Fibroblast of skin of scalp (primary cell): ENCODE results near the gene ZFP36L2.
"Not testable (repeated sequence)": the region's sequence is repeated elsewhere in the genome, so short reads cannot be mapped to it uniquely, and the experiment has no call there.

ENCODE experiments used
- DNase-seq: peaks from one replicate; pipeline ENCODE4 v3.0.0-alpha.2; 2013

ZFP36L2 gene

DNA sequence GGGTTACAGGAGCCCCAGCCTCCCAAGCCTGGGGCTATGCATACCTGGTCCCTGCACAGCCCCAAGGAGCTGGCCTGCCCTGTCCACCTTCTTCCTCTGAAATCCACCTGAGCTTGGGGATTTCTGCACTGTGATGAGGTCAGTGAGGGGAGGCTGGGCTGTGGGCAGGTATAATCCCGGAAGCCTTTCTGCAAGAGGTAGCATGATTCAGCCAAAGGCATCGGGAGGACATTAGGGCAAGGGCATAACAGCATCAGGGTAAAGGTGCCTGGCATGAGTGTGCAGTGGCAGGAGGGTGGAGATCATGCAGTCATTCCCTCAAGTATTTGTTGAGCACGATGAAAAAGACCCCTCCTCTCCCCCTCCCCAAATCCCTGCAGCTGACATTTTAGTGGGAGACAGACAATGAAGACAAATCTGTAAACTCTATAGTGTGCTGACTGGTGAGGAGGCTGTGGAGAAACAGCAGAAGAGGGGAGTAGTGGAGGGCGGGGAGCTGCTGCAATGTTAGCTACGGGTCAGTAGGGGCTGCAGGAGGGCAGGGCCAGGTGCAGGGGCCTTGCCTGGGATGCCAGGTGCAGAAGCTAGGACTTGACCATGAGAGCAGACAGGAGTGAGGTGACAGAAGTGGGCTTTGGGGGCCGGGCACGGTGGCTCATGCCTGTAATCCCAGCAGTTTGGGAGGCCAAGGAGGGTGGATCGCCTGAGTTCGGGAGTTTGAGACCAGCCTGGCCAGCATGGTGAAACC lies 18.7 kb downstream of the ZFP36L2 start:
- DNase-seq, result no peak

DNA sequence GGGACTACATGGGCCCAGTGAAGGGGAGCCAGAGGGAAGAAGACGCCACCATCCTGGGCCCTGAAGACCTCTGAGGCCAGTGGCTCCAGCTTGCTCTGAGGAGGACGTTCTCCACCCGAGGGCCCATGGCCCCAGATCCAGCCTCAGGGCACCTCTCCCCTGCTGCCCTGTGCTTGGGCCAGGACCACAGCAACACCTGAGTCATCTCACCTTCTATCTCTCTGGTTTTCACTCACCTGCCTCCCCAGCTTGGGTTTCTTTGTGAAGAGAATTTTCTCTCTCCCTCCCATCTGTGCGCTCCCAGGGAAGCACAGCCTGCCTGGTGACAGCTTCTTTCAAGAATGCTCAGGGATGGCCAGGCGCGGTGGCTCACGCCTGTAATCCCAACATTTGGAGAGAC lies 19.8 kb downstream of the ZFP36L2 start:
- no peak for DNase-seq

DNA sequence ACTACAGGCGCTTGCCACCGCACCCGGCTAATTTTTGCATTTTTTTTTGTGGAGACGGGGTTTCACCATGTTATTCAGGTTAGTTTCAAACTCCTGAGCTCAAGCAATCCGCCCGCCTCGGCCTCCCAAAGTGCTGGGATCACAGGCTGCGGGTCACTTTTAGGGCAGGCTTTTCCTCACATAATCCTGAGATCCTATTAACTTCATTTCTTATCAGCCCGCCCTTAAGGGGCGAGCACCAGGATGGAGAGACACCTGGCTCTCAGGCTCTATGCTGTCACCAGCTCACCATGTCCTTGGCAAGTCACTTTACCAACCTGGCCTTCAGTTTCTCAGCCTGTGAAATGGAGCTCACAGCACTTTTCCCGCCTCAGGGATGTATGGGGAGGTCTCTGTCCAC lies 23.0 kb downstream of the ZFP36L2 start:
- no peak for DNase-seq

DNA sequence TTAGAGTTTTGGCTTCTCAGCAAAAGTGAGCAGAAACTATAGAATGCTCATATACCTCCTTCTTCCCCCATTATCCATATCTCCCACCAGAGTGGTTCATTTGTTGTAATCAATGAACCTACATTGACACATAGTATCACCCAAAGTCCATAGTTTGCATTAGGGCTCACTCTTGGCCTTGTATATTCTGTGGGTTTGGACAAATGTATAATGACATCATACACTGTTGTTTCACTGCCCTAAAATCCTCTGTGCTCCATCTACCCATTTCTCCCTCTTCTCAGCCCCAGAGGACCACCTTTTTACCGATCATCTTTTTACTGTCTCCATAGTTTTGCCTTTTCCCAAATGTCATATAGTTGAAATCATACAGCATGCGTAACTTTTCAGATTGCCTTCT lies 24.1 kb downstream of the ZFP36L2 start:
- DNase-seq, result no peak

- no peak for DNase-seq
These were observed 24.9 kb downstream of the ZFP36L2 start for GRCh38 chr2:43201497-43201896.

GRCh38 chr2:43201016-43201415 lies 25.4 kb downstream of the ZFP36L2 start:
- no peak for DNase-seq

- DNase-seq, result no peak
These were observed 26.6 kb downstream of the ZFP36L2 start for GRCh38 chr2:43199492-43200488.

GRCh38 chr2:43198263-43198662 lies 28.1 kb downstream of the ZFP36L2 start:
- DNase-seq, result no peak

DNA sequence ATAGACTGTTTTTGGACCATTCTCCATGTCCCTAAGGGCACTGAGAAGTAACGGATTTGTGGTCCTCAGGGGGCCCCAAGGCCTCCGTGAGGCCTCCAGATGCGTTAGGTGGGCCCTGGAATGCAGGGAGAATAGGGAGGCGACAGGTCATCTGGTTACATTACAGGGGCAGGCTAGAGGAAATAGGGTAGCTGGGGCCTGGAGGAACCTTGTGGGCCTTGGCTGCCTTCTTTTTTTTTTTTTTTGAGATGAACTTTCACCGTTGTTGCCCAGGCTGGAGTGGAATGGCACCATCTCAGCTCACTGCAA lies 28.9 kb downstream of the ZFP36L2 start:
- DNase-seq, result no peak

DNA sequence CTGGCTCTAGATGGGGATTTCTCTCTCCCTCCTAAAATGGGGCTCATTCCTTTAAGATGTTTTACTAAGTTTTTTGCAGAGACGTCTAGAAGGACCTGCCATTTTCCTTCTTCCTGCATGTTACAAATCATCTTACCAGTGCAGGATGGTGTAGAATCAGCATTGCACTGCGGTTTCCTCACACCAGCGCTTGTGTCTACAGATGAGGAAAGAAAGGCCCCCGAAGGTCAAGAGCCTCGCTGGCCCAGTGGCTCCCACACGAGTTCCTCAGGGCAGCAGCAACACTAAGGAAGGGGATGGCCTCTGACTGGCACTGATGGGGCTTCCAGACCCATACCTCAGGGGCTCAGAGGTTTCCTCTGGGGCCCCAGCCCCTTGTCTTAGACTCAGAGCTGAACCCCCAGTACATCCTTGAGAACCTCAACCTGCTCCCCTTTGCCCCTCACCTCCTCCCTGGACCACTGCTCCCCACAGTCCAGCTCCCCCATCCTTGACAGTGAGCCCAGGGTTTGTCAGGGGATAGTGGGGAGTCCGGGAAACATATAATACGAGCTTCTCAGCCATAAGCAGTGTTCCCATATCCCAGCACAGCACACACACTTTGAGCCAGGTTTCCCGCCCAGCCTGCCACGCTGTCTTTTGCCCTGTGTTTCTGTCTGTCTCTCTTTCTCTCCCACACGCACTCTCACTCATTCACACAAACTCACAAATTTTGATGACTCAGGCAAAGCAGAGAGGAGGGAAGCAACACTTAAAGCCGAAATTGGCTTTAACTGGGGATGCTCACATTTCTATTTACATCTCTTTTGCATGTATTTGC lies 29.4 kb downstream of the ZFP36L2 start:
- DNase-seq, result no peak

- DNase-seq, result no peak
These were observed 32.1 kb downstream of the ZFP36L2 start for GRCh38 chr2:43194121-43194869.

- no peak for DNase-seq
These were observed 32.7 kb downstream of the ZFP36L2 start for GRCh38 chr2:43193652-43194120.

DNA sequence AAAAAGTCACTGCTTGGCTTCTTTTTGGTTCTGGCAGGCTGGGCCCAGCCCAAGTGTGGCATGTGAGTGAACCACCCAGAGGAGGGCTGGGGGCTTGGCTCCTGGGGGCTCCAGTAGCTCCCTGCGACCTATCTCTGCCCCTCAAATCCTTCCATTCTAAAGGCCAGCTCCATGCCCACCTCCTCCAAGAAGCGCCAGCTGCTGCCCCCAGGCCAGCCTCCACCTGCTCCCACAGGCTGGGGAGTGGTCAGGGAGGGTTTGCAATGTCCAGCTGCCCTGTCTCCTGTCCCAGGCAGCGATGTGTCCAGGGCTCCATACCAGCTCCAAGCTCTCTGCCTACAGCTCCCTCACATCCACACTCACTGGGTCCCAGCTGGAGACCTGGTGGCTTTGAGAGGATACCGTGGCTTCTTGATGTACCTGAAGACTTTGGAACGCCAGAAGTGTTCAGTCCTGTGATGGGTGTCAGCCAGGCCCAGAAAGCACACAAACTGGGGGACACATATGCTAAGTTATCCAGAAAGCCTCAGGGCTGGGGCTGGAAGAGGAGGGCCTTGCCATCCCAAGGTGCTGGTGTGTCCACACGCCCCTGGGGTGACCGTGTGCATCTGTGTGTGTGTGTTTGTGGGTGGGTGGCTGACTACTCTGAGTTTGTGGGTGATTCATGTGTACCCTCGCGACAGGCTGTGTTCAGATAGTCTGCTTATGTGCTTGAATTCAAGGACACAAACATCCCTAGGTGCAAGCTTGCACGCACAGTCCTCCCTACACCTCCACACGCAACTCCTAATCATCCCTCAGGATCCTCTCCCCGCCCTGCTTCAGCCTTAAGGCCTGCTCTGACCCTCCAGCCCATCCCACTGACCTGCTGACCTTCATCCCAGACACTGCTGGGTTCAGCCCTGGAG lies 33.4 kb downstream of the ZFP36L2 start:
- DNase-seq, result no peak

DNA sequence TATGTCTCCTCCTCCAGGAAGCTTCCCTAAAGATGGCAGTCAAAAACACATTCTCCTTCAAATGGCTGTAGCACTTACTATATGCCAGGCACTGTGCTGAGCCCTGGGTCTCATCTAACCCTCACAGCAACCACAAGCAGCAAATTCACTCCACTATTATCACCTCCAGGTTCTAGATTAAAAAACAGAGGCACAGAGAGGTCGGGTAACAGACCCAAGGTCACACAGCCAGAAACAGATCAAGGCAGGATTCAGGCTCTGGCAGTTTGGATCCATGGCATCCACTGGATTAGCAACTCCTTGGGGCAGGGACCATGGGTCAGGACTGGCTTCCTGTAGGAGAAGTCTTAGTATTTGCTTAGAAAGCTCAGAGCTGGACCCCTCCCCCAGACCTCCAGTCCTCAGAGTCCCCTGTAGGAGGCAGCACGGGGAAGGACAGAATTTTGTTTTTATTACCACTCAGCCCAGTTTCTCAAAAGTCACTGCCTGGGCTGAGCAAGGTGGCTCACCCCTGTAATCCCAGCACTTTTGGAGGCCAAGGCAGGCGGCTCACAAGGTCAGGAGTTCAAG lies 34.4 kb downstream of the ZFP36L2 start:
- no peak for DNase-seq

DNA sequence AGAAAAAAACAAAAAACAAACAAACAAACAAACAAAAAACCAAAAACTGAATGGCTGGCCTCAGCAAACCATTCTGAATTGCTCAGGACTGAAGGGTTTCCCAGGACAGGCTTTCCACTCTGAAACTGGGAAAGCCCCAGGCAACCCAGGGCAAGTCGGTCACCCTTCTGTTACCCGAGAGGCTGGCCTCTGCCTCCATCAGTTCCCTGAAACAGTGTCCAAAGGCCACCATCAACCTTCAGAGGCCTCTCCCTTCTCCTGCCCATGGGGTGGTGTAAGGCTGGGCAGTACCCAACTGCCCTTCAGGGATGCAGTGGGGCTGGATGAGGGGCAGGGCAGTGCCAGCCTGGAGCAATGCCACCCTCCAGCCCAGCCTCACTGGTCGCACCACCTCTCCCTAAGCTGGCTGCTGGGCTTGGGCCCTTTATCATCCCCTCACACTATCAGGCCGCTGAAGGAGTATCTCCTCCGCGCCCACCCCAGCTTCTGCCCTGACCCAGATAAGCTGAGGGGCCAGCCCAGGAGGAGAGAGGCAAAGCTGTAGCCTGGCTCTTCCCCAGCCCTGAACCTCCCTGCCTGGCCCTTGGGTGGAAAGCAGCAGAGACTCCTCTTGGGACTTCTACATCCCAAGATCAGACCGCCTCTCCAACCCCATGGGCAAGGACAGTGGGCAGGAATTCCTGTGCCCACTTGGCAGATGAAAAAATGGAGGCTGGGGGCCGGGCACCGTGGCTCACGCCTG lies 35.9 kb downstream of the ZFP36L2 start:
- no peak for DNase-seq

- DNase-seq, result not testable (repeated sequence)
These were observed 36.5 kb downstream of the ZFP36L2 start for GRCh38 chr2:43189861-43190260.

GRCh38 chr2:43188561-43189386 lies 37.6 kb downstream of the ZFP36L2 start:
- no peak for DNase-seq

DNA sequence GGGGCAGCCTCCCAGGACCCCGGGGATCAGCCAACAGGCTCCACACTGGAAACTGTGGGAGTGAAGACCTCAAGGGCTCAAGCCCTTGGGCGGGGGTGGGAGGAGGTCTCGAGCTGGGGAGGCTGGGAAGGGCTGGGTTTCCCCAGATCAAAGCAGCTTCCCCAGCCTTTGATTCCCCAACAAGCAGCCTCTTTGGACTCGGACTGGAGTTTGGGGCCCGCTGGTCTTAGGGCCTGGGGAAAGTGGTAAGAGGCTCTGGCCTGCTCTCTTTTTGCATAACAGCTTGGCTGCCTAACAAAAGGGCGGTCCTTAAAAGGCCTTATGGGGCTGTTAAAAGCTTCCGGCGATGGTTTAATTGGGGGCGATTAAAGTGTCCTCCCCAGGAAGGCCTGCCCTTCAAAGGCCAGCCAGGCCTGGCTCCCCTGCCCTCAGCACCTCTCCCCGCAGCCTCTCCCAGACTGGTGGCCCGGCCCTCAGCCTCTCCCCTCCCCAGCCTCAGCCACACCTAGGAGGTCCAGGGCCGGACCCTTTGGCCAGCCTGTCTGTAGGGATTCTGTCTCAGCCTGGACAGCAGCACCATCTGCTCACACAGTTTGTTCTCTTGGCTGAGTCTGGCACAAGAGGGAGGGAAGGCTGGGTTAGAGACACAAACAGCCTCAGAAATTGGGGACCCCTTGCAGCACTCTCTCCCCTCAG lies 39.6 kb downstream of the ZFP36L2 start:
- DNase-seq, result no peak
